ENCODE results near the gene MVB12B. TPM values are rescaled to one million over a fixed set of nuclear protein-coding genes. Genes with fewer than 3 reads are reported as not detected.

MVB12B gene
- total RNA-seq, 1 experiment from 2014 or later: 3.2 TPM

DNA sequence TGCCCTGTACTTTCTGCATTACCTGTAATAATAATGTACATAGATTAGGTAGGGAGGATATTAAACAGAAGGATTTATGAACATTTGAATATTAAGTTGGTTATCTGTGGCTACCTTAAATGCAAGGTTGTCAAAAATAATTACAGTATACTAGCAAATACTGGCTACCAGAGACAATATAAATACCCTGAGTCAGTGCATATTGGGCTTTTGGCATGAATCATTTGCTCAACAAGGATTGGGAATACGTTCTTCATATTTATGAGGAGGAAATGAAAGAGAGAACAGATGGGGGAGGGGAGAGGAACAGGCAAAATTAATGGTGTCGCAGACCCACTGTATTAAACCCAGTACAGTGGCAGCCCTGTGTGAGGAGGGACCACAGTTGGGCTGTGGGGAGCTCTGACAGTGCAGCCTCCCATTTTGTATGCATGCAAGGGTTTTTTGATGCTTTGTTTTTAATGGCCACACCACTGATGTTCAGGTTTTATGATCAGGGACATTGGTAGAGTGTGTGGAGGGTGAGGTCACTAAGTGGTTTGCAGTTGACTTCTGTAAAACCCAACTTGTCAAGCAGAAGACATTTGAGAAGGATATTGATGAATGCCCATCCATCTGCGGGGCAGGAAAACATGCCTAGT lies 56.9 kb downstream of the MVB12B start:
- no peak overlapping the region for H3K4me3 ChIP-seq
- no peaks in the 10 kb centered on the region for H3K9me3 ChIP-seq
- H3K27me3 ChIP-seq: no peaks in the 10 kb centered on the region
- no peak for DNase-seq
- peaks cover 2% of the 10 kb centered on the region; the same call in 1 of the 2 replicates for H3K36me3 ChIP-seq

- Histone ChIP-seq H3K9me3 (no peaks in the 10 kb centered on the region), H3K27me3 (no peaks in the 10 kb centered on the region), H3K36me3 (peaks cover 2% of the 10 kb centered on the region; the same call in 1 of the 2 replicates), H3K4me3 (no peak overlapping the region)
- DNase-seq: no peak
These were observed 58.3 kb downstream of the MVB12B start for GRCh38 chr9:126384926-126385325.

DNA sequence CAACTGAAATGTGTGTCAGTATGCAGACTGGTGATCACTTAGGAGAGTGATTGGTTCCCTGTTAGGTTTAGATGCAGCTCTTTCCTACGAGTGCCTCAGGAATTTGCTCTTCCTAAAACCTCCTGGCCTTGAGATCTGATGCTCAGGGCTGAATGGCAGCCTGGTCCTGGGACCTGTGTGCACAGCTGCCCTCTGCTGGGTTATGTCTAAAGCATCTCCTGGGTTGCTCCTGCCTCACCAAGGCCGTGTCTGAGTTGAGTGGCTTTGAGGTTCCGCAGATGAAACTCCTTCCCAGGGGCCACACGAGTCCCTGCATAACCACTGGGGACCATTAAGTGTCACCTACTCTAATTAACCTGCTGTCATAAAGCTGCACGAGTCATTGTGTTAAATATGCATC lies 59.5 kb downstream of the MVB12B start:
- peaks cover 2% of the 10 kb centered on the region; the same call in 1 of the 2 replicates for H3K36me3 ChIP-seq
- H3K9me3 ChIP-seq: no peaks in the 10 kb centered on the region
- H3K27me3 ChIP-seq: no peaks in the 10 kb centered on the region
- no peak for DNase-seq
- no peak overlapping the region for H3K4me3 ChIP-seq

GRCh38 chr9:126386776-126387175 lies 60.1 kb downstream of the MVB12B start:
- peaks cover 2% of the 10 kb centered on the region; the same call in 1 of the 2 replicates for H3K36me3 ChIP-seq
- no peaks in the 10 kb centered on the region for H3K27me3 ChIP-seq
- H3K9me3 ChIP-seq: no peaks in the 10 kb centered on the region
- no peak overlapping the region for H3K4me3 ChIP-seq
- no peak for DNase-seq

DNA sequence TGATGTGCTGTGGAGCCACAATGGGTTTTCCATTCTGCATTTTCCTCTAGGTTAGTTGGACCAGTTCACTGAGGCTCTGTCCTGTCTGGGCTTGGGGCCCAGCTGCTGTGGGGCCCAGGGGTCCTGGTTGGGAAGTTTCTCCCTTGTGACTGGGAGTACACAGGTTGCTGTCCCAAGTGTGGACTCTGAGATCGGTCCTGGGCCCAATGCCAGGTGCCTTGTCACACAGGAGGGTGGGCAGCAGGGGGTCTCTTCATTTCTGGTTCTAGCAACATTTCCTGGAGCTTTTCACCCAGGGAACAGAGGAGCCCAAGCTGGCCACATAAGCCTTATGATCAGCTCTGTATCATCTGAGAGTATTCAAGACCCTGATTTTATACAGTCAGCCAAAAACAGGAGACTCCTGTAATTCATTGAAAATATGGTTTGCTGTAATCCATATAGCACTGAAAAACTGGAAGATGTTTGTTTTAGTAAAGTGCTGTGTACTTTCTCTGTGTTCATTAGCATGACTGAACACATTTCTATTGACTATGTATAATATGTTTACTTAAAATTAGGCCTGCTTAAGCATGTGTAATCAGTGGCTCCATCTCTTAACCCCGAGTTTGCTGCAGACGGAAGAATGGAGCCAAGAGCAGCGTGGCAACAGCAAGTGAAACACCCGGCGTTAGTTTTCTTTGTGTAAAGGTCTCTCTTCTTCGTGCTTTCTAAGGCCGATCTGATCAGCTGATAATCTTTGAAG lies 62.5 kb downstream of the MVB12B start:
- H3K4me3 ChIP-seq: no peak overlapping the region
- no peaks in the 10 kb centered on the region for H3K27me3 ChIP-seq
- DNase-seq: no peak
- peaks cover 2% of the 10 kb centered on the region; the same call in 1 of the 2 replicates for H3K36me3 ChIP-seq
- no peaks in the 10 kb centered on the region for H3K9me3 ChIP-seq

DNA sequence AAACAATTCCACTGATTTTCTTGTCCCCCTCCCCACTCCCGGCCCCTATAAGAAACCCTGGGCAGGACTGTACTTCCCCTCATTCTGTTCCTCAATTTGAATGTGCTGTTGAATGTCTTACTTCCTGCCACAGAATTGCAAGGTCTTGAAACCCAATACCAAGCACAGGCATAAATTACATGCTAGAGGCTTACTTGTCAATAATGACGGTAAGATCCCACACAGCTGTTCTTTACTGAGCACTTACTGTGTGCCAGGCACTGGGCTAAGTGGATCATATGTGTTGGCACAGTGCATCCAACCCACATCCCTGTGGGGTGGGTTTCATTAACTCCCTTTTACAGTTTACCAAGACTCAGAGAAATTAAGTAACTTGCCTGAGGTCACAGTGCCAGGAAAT lies 63.4 kb downstream of the MVB12B start:
- Histone ChIP-seq H3K27me3 (no peaks in the 10 kb centered on the region), H3K4me3 (no peak overlapping the region), H3K36me3 (peaks cover 2% of the 10 kb centered on the region; the same call in 1 of the 2 replicates), H3K9me3 (no peaks in the 10 kb centered on the region)
- no peak for DNase-seq

DNA sequence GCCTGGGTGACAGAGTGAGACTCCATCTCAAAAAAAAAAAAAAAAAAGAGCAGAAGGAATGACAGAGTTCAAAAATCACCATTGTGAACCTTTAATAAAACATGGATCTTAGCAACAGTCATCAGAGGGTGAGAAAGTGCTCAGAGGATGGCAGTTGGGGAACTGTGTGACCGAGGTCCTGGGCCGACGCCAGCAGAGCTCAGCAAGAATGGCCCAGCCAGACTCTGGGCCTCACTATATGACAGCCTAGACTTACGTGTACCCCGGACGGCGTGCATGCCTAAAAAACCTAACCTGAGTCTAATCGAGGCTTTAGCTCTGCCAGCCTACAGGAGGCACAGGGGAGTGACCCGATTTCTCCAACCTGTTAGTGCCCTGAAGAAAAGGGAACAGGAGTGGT lies 64.3 kb downstream of the MVB12B start:
- DNase-seq: no peak
- Histone ChIP-seq H3K9me3 (no peaks in the 10 kb centered on the region), H3K4me3 (no peak overlapping the region), H3K36me3 (peaks cover 2% of the 10 kb centered on the region; the same call in 1 of the 2 replicates), H3K27me3 (no peaks in the 10 kb centered on the region)

DNA sequence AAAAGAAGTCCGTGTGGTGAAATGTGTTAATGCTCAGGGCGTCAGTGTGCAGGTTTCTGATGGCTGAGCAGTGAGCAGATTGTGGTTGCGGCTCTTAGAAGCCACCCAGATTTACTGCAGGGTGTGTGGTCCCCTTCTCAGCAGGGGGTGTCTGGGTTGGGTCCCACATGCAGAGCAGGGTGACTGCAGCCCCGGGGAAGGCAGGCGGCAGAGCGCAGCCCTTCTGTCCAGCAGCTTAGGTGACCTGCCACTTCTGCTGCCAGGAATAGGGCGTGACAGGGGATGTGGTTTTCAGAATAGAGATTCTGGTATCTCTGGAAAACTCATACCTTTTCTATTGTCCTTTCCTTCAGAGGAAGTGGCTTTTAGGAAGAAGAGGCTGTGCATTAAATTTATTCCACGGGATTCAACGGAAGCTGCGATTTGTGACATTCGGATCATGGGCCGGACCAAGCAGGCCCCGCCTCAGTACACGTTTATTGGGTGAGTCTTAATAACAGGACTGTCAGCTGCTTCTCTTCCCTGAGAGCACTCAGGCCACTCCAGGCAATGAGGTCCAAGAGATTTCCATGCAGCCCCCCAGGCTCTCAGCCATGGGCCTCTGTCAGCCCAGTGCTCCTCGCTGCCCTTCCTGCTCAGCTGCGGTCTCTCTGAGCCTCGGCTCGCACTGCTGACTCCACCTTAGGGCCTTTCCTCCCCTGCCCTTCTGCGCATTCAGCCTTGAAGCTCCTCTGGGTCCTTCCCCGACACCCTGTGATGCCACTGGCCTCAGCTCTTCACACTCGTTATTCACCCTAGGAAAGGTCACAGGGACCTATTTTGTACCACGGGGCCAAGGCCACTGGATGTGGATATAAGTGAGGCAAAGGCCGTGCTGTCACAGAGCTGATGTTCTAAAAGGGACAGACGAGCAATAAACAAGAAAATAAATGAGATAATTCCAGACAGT lies 65.4 kb downstream of the MVB12B start:
- DNase-seq: no peak
- Histone ChIP-seq H3K27me3 (no peaks in the 10 kb centered on the region), H3K4me3 (no peak overlapping the region), H3K9me3 (no peaks in the 10 kb centered on the region), H3K36me3 (peaks cover 2% of the 10 kb centered on the region; the same call in 1 of the 2 replicates)

- Histone ChIP-seq H3K27me3 (no peaks in the 10 kb centered on the region), H3K36me3 (no peaks in the 10 kb centered on the region), H3K9me3 (no peaks in the 10 kb centered on the region), H3K4me3 (no peak overlapping the region)
- DNase-seq: no peak
These were observed 66.2 kb downstream of the MVB12B start for GRCh38 chr9:126392662-126393371.

DNA sequence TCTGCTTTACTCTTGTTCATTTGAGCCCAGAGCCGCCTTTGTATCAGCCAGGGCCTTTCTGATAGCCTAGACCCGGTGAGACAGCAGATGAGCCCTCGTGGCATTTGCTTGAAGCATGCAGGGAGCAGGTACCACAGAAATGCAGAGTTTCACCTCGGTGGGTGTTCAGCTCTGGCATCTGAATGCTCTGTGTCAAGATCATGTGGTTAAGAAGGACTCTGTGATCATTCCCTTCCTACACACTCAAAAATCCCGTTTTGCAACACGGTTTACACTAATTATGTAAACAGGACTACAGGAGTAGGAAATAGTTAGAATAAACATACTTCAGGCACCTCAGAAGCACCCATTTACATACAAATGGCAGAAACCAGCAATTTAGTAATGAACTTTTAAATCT lies 67.2 kb downstream of the MVB12B start:
- Histone ChIP-seq H3K9me3 (no peaks in the 10 kb centered on the region), H3K4me3 (no peak overlapping the region), H3K36me3 (no peaks in the 10 kb centered on the region), H3K27me3 (no peaks in the 10 kb centered on the region)
- no peak for DNase-seq

GRCh38 chr9:126394802-126395201 lies 68.2 kb downstream of the MVB12B start:
- no peak for DNase-seq
- Histone ChIP-seq H3K4me3 (no peak overlapping the region), H3K9me3 (no peaks in the 10 kb centered on the region), H3K27me3 (no peaks in the 10 kb centered on the region), H3K36me3 (no peaks in the 10 kb centered on the region; the same call in 1 of the 2 replicates)

DNA sequence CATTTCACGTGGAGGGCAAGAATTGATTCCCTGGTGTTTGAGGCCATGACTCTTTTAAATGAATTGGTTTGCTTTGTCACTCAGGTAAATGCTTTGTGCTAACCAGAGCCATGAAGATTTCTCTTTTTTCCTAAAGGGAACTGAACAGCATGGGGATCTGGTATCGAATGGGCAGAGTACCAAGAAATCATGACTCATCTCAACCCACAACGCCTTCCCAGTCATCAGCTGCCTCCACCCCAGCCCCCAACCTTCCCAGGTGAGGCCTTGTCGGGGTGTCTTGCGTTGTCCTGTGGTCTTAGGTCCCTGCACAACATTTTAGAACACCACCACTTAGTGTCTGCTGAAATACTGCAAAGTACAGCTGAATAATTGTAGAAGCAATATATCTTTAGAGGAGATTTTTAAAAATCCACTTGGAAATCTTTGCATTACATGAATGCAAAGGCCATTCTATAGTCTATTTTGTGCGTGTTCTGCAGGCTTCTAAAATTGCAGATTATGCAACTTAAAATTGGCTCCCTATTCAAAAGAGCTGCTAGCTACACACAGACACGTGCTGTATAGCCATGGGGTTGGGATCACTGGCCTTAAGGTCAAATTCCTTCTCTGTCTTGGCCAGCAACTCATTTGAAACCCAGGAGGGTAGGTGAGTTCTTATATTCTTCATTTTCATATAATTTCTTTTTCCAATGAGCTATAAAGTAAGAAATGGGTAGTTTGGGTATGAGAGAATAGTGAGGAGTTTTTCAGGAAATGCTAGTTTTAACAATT lies 69.0 kb downstream of the MVB12B start:
- H3K36me3 ChIP-seq: no peaks in the 10 kb centered on the region; the same call in 1 of the 2 replicates
- DNase-seq: no peak
- H3K9me3 ChIP-seq: no peaks in the 10 kb centered on the region
- no peaks in the 10 kb centered on the region for H3K27me3 ChIP-seq
- H3K4me3 ChIP-seq: no peak overlapping the region

DNA sequence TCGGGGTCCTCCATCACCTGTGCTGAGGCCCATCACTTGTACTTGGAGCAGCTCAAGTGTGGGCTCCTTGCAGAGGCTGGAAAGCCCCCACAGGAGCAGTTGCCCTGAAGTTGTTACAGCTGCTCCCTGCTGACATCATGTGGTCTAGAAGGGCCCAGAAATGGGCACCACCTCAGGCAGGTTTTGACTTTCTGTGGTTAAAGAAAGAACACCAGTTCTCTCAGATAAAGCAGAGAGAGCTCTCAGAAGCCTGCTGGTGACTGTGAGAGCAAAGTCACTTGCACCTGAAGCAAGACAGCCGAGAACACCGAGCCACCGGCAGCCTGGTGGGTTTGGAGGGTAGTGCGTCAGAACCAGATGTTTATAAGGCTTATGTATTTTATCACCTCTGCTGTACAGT lies 70.4 kb downstream of the MVB12B start:
- no peak for DNase-seq
- no peaks in the 10 kb centered on the region for H3K27me3 ChIP-seq

GRCh38 chr9:126398403-126399058 lies 71.9 kb downstream of the MVB12B start:
- Histone ChIP-seq H3K9me3 (no peaks in the 10 kb centered on the region), H3K4me3 (no peak overlapping the region), H3K27me3 (no peaks in the 10 kb centered on the region), H3K36me3 (no peaks in the 10 kb centered on the region; the same call in 1 of the 2 replicates)
- DNase-seq: peak; percentile 50

More for the DNA sequence above, 70.4 kb downstream of the MVB12B start:
- Histone ChIP-seq H3K4me3 (no peak overlapping the region), H3K9me3 (no peaks in the 10 kb centered on the region), H3K36me3 (no peaks in the 10 kb centered on the region; the same call in 1 of the 2 replicates)

- Histone ChIP-seq H3K9me3 (no peaks in the 10 kb centered on the region), H3K36me3 (no peaks in the 10 kb centered on the region; the same call in 1 of the 2 replicates), H3K4me3 (no peak overlapping the region), H3K27me3 (no peaks in the 10 kb centered on the region)
- peak; percentile 31 for DNase-seq
These were observed 72.6 kb downstream of the MVB12B start for GRCh38 chr9:126399251-126399650.

All from MG63 (cell line).